Dermis microvascular lymphatic vessel endothelial cell (primary cell): ENCODE results near the gene MYD88. TPM values are rescaled to one million over a fixed set of nuclear protein-coding genes. Genes with fewer than 3 reads are reported as not detected.
A peak's percentile ranks its signal among the peaks of the same experiment; 100 is the strongest.

ENCODE experiments used
- DNase-seq, 2 donors: peaks; one replicate each; pipeline versions ENCODE4 v3.0.0 to v3.0.0-alpha.2; 2010; ENCODE audit warnings: low read depth in 2 of 2
- total RNA-seq: library from RNA; depleted of rRNA; stranded (reverse); fragments of >200 nt; gene quantifications from 2 replicates; pipeline ENCODE4 v1.2.1, GENCODE V29; 2014

The MYD88 gene
- total RNA-seq = 17.5 and 19.1 TPM in 2 replicates

DNA sequence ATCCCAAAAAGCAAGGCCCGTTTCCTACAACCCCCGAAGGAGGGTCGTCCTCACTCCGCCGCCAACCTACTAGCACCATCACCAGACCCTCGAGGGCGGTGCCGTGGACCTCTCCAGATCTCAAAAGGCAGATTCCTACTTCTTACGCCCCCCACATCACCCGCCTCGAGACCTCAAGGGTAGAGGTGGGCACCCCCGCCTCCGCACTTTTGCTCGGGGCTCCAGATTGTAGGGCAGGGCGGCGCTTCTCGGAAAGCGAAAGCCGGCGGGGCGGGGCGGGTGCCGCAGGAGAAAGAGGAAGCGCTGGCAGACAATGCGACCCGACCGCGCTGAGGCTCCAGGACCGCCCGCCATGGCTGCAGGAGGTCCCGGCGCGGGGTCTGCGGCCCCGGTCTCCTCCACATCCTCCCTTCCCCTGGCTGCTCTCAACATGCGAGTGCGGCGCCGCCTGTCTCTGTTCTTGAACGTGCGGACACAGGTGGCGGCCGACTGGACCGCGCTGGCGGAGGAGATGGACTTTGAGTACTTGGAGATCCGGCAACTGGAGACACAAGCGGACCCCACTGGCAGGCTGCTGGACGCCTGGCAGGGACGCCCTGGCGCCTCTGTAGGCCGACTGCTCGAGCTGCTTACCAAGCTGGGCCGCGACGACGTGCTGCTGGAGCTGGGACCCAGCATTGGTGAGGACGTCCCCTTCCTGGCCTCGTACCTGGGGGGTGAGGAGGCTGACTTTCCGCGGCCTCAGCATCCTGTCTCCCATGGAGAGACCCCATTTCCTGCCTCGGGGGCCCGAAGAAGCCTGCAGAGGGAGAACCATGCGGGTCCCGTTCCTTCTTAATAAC, at the start of gene MYD88:
Gene MYD88, plus strand, starts transcription at position 313 of the 842 bp plus-strand sequence. Its CDS starts 40 bp downstream, at position 353.
- peak in 1 of 2 donors; percentile 69 for DNase-seq

- DNase-seq = no peak
Measured at GRCh38 chr3:38089163-38089562, 49.3 kb upstream of the MYD88 start.

DNA sequence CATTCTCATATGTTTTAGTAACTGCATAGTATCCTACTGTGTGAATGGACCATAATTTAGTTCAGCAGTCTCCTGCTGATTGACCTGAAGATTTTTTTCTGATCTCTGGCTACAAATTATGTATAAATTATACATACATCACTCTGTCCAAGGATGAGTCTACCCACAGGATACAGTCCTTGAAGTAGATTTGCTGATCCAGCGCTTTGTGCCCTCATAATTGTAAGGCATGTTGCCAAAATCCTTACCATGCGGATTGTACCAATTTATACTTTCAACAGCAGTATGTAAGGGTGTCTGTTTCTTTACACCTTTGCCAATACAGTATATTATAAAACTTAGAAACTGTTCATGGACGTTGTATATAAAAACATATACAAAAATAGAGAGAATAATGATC, 48.0 kb upstream of the MYD88 start:
- DNase-seq = no peak

DNA sequence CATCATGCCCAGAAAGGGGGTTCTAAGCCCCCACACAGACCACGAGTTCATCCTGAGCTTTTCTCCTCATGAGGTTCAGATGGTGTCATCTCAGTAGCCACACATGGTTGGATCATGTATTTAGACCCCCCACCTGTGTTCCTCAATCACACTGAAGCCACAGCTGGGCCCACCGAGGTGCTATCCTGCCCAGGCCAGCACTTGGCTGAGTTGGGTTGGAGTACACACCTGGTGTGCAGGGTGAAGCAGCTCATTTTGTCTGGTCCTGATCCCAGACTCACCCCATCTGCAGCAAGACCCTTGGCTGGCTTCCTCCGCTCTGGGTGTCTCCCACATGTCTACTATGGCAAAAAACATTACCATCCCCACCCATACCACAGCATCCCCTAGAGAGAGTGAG, 43.5 kb upstream of the MYD88 start:
- DNase-seq = no peak

DNA sequence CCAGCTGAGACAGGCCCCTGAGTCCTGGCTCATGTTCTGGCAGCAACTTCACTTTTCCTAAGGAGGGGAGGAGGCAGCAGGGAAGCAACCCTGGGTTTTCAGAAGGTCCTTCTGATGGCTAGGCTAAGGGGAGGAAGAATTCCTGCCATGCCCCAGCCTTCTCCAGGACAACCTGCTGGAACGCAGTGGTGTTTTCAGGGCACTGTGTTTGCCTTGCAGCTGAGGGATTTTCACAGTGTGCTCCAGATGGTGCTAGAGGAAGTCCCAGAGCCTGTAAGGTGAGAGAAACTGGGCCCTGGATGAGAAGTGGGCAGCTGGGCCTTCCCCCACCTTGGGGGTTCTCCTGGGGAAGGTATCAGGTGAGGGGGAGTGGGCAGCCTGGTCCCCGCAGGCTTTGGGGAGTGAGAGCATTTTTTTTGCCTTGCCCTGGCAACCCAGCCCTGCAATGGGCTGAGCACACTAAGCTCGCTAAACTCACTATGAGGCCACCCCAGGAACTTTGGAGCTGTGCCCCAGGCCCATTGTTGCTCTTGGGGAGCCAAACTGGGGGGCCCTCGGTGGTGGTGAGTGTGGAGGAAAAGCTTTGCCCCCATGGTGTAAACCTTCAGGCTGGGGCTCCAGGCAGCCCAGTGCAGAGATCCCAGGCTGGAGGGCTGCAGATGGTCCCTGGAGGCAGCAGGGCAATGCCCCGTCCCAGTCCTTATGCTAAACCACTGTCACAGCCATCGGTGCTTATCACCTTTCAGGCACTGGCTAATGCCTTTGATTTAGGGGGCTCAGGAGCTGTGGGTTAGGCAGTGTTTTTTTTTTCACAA, 42.6 kb upstream of the MYD88 start:
- DNase-seq = no peak

DNA sequence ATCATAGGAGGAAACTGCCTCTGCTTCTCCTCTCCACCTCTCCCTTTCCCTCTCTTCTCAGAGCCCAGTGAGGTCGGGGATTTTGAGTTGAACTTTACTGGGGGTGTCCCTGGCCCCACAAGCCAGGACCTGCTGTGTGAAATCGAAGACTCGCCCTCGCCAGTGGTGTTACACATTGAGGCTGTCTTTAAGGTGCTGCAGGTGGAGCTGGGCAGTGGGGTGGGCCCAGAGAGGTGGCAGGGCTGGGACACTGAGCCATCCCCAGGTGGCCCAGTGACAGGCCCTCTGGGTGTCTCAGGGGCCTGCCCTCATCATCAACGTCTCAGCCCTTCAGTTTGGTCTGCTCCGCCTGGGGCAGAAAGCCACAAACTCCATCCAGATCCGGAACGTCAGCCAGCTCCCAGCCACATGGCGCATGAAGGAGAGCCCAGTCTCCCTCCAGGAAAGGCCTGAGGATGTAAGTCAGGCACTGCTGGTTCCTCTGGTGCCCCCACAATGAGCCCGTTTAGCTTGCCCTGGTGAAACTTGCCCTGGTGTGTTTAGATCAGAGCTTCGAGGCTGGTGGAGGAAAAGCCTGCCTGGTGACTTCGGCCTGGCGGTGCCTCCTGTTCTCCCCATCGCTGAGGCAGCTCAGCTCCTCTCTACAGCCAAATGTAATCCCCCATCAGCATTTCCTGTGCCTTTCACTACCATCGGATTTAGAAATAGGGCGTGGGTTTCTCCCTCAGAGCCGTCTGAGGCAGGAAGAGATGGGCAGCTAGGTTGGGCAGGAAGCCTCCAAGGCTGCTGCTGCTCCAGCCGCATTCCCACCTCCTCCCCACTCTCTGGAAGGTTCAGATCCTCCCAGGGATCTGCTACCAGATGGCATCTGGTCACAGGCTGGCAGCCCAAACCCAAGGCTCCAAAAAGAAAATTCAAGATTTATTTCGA, 40.8 kb upstream of the MYD88 start:
- no peak for DNase-seq

DNA sequence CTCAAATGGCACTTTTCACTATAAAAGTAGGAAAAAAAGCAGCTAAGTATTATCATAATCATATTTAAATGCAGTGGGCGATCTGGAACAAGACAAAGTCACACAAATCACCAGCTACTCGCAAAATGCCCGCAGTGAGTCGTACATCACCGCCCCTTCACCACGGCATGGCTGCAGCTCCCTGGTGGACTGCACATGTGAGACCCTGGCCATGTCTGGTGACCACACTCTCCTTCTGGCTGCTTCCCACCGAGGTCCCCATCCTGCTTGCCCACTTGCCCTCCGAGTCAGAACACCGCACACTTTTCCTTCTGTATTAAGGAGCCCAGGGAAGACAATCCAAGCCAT, 40.1 kb upstream of the MYD88 start:
- no peak for DNase-seq

- DNase-seq = no peak
Measured at GRCh38 chr3:38099518-38099917, 38.9 kb upstream of the MYD88 start.

DNA sequence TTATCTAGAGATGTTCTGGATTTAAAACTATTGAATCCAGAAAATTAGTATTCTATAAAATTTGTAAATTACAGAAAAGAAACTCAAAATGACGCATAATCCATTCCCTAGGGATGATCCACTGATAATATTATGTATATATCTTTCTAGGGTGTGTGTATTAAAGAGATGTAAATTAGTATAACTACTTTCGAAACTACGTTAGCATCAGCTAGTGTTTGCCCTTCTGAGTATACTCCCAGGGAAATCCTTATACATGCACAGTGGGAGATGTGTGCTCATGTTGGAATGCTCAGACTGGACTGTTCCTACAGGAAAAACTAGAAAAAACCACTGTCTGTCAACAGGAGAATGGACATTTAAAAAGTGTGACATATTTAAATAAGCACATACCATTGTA, 38.0 kb upstream of the MYD88 start:
- DNase-seq = no peak

DNA sequence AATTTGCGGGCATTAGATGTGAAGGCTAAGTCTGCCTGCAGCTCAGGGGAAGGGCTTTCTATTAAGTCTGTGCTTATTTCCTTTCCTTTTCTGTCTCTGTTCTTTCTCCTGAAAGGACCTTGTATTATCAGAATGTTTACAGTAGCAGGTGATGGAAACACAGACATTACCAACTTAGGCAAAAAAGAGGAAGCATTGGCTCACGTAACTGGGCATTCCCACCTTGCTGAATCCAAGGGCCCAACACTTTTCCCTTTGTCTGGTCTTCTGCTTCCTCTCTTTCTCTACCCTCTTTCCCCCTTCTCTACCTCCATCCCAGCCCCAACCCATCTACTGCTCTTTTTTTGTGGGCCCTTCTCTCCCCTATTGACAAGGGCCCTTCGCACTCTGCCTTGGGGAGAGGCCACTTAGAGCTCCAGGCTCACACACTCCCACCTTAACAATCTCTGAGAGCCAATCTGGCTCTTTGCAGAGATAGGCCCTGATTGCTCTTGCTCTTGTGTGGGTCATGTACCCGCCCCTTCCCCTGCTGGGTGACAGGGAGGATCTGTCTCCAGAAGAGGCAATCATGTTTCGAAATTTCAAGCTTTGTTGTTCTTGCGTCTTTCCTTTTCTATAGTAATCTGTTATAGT, 36.5 kb upstream of the MYD88 start:
- DNase-seq = no peak

- no peak for DNase-seq
Measured at GRCh38 chr3:38102444-38102814, 36.0 kb upstream of the MYD88 start.

DNA sequence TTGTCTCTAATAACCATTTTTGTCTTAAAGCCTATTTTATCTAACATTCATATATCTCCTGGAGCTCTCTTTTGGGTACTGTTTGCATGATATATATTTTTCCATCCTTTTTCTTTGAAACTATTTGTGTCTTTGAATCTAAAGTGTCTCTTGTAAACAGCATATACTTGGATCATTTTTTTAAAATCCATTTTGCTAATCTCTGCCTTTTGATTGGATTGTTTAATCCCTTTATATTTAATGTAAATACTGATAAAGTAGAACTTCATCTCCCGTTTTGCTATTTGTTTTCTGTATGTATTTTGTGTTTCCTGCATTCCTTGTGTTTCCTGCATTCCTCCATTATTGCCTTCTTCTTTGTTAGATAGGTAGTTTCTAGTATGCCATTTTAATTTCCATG, 32.9 kb upstream of the MYD88 start:
- DNase-seq = no peak

DNA sequence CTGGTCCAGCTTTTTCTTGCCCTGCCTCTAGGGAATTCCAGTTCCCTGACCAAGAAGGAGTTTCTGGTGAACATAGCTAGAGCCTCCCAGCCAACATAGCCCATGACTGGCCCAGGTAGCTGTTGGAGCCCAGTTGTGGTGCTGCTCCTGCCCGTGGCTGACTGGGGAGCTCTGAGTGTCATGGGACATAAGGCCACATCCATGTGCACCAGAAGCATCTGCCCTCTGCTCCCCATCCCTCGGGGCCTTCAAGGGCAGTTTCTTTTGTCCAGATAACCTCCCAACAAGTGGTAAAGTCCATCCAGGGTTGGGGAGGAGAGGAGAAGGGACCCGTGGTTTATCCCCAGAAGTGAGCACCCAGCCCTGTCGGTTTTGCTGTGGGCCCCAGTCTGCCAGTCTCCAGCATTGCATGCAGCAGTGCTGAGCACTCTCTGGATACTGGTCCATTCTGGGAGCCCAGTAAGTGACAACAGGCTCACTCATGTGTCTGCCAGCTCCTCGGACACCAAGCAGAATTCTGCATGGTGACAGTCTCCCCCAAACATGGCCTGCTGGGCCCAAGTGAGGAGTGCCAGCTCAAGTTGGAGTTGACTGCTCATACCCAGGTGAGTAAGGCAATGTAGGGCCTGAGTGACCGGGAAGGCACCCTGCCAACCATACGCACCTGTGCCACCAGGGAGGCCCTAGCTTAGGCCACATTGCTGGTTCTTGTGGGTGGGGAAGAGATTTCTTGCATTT, 30.4 kb upstream of the MYD88 start:
- no peak for DNase-seq

- no peak for DNase-seq
Measured at GRCh38 chr3:38108649-38109579, 29.5 kb upstream of the MYD88 start.

DNA sequence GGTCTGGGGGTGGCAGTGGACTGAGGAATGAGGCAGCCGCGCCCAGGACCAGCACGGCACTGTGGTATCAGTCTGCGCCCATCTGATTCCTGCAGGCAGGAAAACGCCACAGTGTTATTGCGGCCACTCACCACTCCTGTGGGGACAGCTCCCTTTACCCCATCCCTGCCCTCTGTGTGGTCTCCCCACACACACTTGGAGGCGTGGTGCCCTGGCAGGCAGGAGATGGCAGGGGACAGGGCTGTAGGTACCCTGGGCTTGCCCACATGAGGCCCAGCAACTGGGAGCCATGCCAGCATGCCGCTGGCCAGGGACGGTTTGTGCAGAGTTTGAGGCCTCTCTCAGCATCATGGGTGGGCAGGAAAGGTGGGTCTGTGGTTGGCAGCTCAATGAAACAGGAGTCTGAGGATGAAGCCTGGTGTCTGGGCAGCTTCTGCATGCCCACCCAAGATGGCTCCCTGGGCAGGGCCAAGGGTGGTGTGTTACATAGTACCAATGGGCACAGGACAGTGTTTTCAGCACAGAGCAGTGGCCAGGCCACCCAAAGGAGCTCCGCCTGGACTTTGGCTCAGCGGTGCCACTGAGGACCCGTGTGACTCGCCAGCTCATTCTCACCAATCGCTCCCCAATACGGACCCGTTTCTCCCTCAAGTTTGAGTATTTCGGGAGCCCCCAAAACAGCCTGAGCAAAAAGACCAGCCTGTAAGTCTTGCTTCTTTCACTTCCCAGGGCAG, 28.7 kb upstream of the MYD88 start:
- DNase-seq = no peak

GRCh38 chr3:38110314-38111050, 28.0 kb upstream of the MYD88 start:
- no peak for DNase-seq

- DNase-seq = no peak
Measured at GRCh38 chr3:38111201-38111600, 27.3 kb upstream of the MYD88 start.
